Liver (tissue), 9 donors: Measurements from ENCODE around the gene FAM78B. TPM values are rescaled to one million over a fixed set of nuclear protein-coding genes. Genes with fewer than 3 reads are reported as not detected.

Source experiments
- DNase-seq: peaks from one replicate; pipeline ENCODE4 v3.0.0-alpha.2; 2017; ENCODE audit warnings: low spot score
- H3K27ac ChIP-seq, 2 donors: one replicate each; pipeline ENCODE4 v1.7.0; 2013; ENCODE audit warnings: inconsistent platforms in 2 of 2, low read length in 2 of 2, control low read depth in 1 of 2, low read depth in 1 of 2, mild to moderate bottlenecking in 1 of 2
- H3K27me3 ChIP-seq, 4 donors: one replicate each; pipeline versions ENCODE4 v1.6.1 to v1.7.0; 2013; ENCODE audit warnings: low read length in 3 of 4, inconsistent platforms in 1 of 4, mild to moderate bottlenecking in 1 of 4, moderate library complexity in 1 of 4; ENCODE audit not compliant: control insufficient read depth in 4 of 4, insufficient read depth in 4 of 4
- H3K36me3 ChIP-seq, 4 donors: one replicate each; pipeline versions ENCODE4 v1.6.1 to v1.7.0; 2013; ENCODE audit warnings: low read length in 3 of 4, mild to moderate bottlenecking in 3 of 4, low read depth in 1 of 4, moderate library complexity in 1 of 4; ENCODE audit not compliant: control insufficient read depth in 4 of 4, insufficient read depth in 3 of 4
- H3K4me1 ChIP-seq, 4 donors: one replicate each; pipeline versions ENCODE4 v1.6.1 to v1.7.0; 2013; ENCODE audit warnings: low read length in 3 of 4, mild to moderate bottlenecking in 3 of 4, moderate library complexity in 1 of 4; ENCODE audit not compliant: control insufficient read depth in 4 of 4, insufficient read depth in 4 of 4
- H3K4me3 ChIP-seq, 3 donors: one replicate each; pipeline versions ENCODE4 v1.6.1 to v1.7.0; 2013; ENCODE audit warnings: low read length in 3 of 3, control low read depth in 1 of 3, low read depth in 1 of 3, mild to moderate bottlenecking in 1 of 3
- H3K9ac ChIP-seq, 2 donors: one replicate each; pipeline ENCODE4 v1.7.0; 2013; ENCODE audit warnings: low read length in 2 of 2, mild to moderate bottlenecking in 2 of 2, moderate library complexity in 2 of 2, control low read depth in 1 of 2, low read depth in 1 of 2
- H3K9me3 ChIP-seq, 4 donors: one replicate each; pipeline versions ENCODE4 v1.6.1 to v1.7.0; 2013; ENCODE audit warnings: low read length in 3 of 4; ENCODE audit not compliant: control insufficient read depth in 4 of 4
- ATF3 ChIP-seq: IDR thresholded peaks from 2 replicates; pipeline ENCODE4 v1.6.1; 2016; ENCODE audit warnings: antibody characterized with exemption
- CTCF ChIP-seq: fragments of 150-350 bp; IDR thresholded peaks from 2 replicates; pipeline ENCODE4 v1.5.1; 2017; ENCODE audit warnings: improper control_type of control experiment, low read depth, low read length; ENCODE audit not compliant: missing input control
- FOXA2 ChIP-seq: IDR thresholded peaks from 2 replicates; pipeline ENCODE4 v1.6.1; 2016; ENCODE audit warnings: antibody characterized with exemption
- GABPA ChIP-seq, 2 donors: IDR thresholded peaks in 1 of 2; conservative IDR thresholded peaks in 1 of 2; 2 replicates each; pipeline ENCODE4 v1.6.1; 2016; ENCODE audit warnings: antibody characterized with exemption in 2 of 2, mild to moderate bottlenecking in 1 of 2, moderate library complexity in 1 of 2
- HNF4A ChIP-seq, 2 donors: conservative IDR thresholded peaks; 2 replicates each; pipeline ENCODE4 v1.6.1; 2016; ENCODE audit warnings: antibody characterized with exemption in 2 of 2, mild to moderate bottlenecking in 2 of 2
- JUND ChIP-seq, 2 donors: IDR thresholded peaks; 2 replicates each; pipeline ENCODE4 v1.6.1; 2016; ENCODE audit warnings: antibody characterized with exemption in 2 of 2
- MAX ChIP-seq: IDR thresholded peaks from 2 replicates; pipeline ENCODE4 v1.6.1; 2016; ENCODE audit warnings: antibody characterized with exemption
- NR2F2 ChIP-seq: IDR thresholded peaks from 2 replicates; pipeline ENCODE4 v1.6.1; 2016; ENCODE audit warnings: antibody characterized with exemption
- RAD21 ChIP-seq, 2 donors: IDR thresholded peaks; 2 replicates each; pipeline ENCODE4 v1.6.1; 2016; ENCODE audit warnings: antibody characterized with exemption in 2 of 2, mild to moderate bottlenecking in 2 of 2
- REST ChIP-seq: IDR thresholded peaks from 2 replicates; pipeline ENCODE4 v1.6.1; 2016; ENCODE audit warnings: antibody characterized with exemption, mild to moderate bottlenecking
- TAF1 ChIP-seq: conservative IDR thresholded peaks from 2 replicates; pipeline ENCODE4 v1.6.1; 2016; ENCODE audit warnings: antibody characterized with exemption, mild to moderate bottlenecking
- YY1 ChIP-seq: IDR thresholded peaks from 2 replicates; pipeline ENCODE4 v1.6.1; 2016; ENCODE audit warnings: antibody characterized with exemption, mild to moderate bottlenecking
- WGBS: extraction: QIAGEN DNeasy Blood & Tissue Kit; methylation state at CpG from one replicate; pipeline ENCODE4 v1.1.7; 2013; 5-methylcytosine and 5-hydroxymethylcytosine counted together
- polyA plus RNA-seq, 2 donors: library from polyadenylated mRNA; stranded (reverse) in 1 of 2; unstranded in 1 of 2; fragments of 200-250 nt in 1 of 2; fragments of >200 nt in 1 of 2; fragmentation: Nextera tagmentation in 1 of 2; extraction: Ambion mirVana in 1 of 2; gene quantifications; one replicate each; pipeline versions ENCODE4 v1.2.1 to v1.2.3, GENCODE V29; 2013 to 2015
- total RNA-seq, 2 donors: library from RNA; depleted of rRNA; stranded (reverse); fragments of >200 nt; gene quantifications; one replicate each; pipeline ENCODE4 v1.2.3, GENCODE V29; 2014
- TF ChIP-seq, protein P1 (sequence below): IDR thresholded peaks from 2 replicates; pipeline ENCODE4 v1.6.1; 2016; ENCODE audit warnings: antibody characterized with exemption
- donor health status: healthy.
- donor health status: healthy.
- donor health status: healthy.
- donor health status: healthy.
- donor health status: healthy.

Gene FAM78B
- total and polyA plus RNA-seq, 4 donors, result 0.14 to 0.92 (median 0.49) TPM

GRCh38 chr1:166031932-166032571 is 134.7 kb downstream of the FAM78B start (continued):
- no peak for TF ChIP-seq ATF3
- no peak for TF ChIP-seq TAF1
- TF ChIP-seq CTCF, result no peak

GRCh38 chr1:166029196-166029945 is 137.4 kb downstream of the FAM78B start:
- peaks cover 4 to 11% (median 7%) of the 10 kb centered on the region in 4 donors for H3K4me1 ChIP-seq
- DNase-seq, result no peak
- no peak for TF ChIP-seq RAD21 (IDR thresholded peaks at IDR 0.05)
- TF ChIP-seq, protein P1, sequence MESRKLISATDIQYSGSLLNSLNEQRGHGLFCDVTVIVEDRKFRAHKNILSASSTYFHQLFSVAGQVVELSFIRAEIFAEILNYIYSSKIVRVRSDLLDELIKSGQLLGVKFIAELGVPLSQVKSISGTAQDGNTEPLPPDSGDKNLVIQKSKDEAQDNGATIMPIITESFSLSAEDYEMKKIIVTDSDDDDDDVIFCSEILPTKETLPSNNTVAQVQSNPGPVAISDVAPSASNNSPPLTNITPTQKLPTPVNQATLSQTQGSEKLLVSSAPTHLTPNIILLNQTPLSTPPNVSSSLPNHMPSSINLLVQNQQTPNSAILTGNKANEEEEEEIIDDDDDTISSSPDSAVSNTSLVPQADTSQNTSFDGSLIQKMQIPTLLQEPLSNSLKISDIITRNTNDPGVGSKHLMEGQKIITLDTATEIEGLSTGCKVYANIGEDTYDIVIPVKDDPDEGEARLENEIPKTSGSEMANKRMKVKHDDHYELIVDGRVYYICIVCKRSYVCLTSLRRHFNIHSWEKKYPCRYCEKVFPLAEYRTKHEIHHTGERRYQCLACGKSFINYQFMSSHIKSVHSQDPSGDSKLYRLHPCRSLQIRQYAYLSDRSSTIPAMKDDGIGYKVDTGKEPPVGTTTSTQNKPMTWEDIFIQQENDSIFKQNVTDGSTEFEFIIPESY, result no peak
- no peak for TF ChIP-seq TAF1
- no peak for TF ChIP-seq GABPA (IDR thresholded peaks at IDR 0.05 in 1 of 2, conservative IDR thresholded peaks at IDR 0.05 in 1 of 2)
- no peak for TF ChIP-seq CTCF
- no peak for TF ChIP-seq NR2F2
- no peak for TF ChIP-seq YY1
- no peak for TF ChIP-seq MAX
- no peak for TF ChIP-seq FOXA2
- no peak for TF ChIP-seq HNF4A (conservative IDR thresholded peaks at IDR 0.05)
- TF ChIP-seq JUND (IDR thresholded peaks at IDR 0.05), result no peak
- TF ChIP-seq REST, result no peak
- WGBS, result 71% methylated on average over 4 of the region's 4 CpGs
- no peaks in the 10 kb centered on the region for H3K36me3 ChIP-seq
- no peaks in the 10 kb centered on the region for H3K27me3 ChIP-seq
- no peak overlapping the region for H3K4me3 ChIP-seq
- no peak overlapping the region for H3K27ac ChIP-seq
- H3K9ac ChIP-seq, result no peak overlapping the region
- H3K9me3 ChIP-seq, result no peaks in the 10 kb centered on the region
